Stimulated activated naive CD4-positive, alpha-beta T cell treated with Interleukin-2 at 50 U/mL for 16 hours (primary cell): ENCODE measurements around the gene FAM107B.

Experiments
- DNase-seq: peaks from one replicate; lab custom pipeline; 2025; lab: John Stamatoyannopoulos, UW

The FAM107B gene

GRCh38 chr10:14535457-14536130 lies 239.1 kb downstream of the FAM107B start:
- no peak for DNase-seq

- DNase-seq = no peak
Observed at GRCh38 chr10:14534152-14534551, 240.5 kb downstream of the FAM107B start.

- DNase-seq = no peak
Observed at GRCh38 chr10:14533295-14533694, 241.4 kb downstream of the FAM107B start.

GRCh38 chr10:14532473-14533251 lies 242.0 kb downstream of the FAM107B start:
- no peak for DNase-seq

GRCh38 chr10:14531974-14532373 lies 242.7 kb downstream of the FAM107B start:
- DNase-seq = no peak

- DNase-seq = no peak
Observed at GRCh38 chr10:14530465-14530864, 244.2 kb downstream of the FAM107B start.

GRCh38 chr10:14529351-14529750 lies 245.3 kb downstream of the FAM107B start:
- no peak for DNase-seq

- no peak for DNase-seq
Observed at GRCh38 chr10:14528450-14528849, 246.2 kb downstream of the FAM107B start.

- no peak for DNase-seq
Observed at GRCh38 chr10:14527915-14528314, 246.8 kb downstream of the FAM107B start.

- DNase-seq = no peak
Observed at GRCh38 chr10:14527134-14527844, 247.4 kb downstream of the FAM107B start.

- no peak for DNase-seq
Observed at GRCh38 chr10:14526326-14526725, 248.4 kb downstream of the FAM107B start.

- no peak for DNase-seq
Observed at GRCh38 chr10:14524691-14525324, 249.9 kb downstream of the FAM107B start.

- no peak for DNase-seq
Observed at GRCh38 chr10:14523286-14523685, 251.4 kb downstream of the FAM107B start.

GRCh38 chr10:14519785-14520184 lies 254.9 kb downstream of the FAM107B start:
- no peak for DNase-seq

GRCh38 chr10:14518149-14518548 lies 256.5 kb downstream of the FAM107B start:
- DNase-seq = no peak

GRCh38 chr10:14513123-14513522 lies 261.6 kb downstream of the FAM107B start:
- no peak for DNase-seq

- no peak for DNase-seq
Observed at GRCh38 chr10:14510346-14510745, 264.4 kb downstream of the FAM107B start.

GRCh38 chr10:14508725-14509124 lies 266.0 kb downstream of the FAM107B start:
- DNase-seq = no peak

GRCh38 chr10:14507781-14508180 lies 266.9 kb downstream of the FAM107B start:
- DNase-seq = no peak

- no peak for DNase-seq
Observed at GRCh38 chr10:14507176-14507575, 267.5 kb downstream of the FAM107B start.

- no peak for DNase-seq
Observed at GRCh38 chr10:14502431-14502830, 272.3 kb downstream of the FAM107B start.

- DNase-seq = no peak
Observed at GRCh38 chr10:14500172-14500765, 274.4 kb downstream of the FAM107B start.
